HFF-Myc (cell line): ENCODE data around the gene TMEM217.

ENCODE experiments used
- DNase-seq: peaks from one replicate; pipeline ENCODE4 v3.0.0-alpha.2; 2011; ENCODE audit warnings: low read depth; ENCODE audit errors: extremely low read depth
- H3K4me3 ChIP-seq: replicated peaks from 2 replicates; pipeline ENCODE4 v1.5.1; 2011; ENCODE audit warnings: low read depth, mild to moderate bottlenecking, control low read depth, low read length
- CTCF ChIP-seq: IDR thresholded peaks from 2 replicates; pipeline ENCODE4 v1.5.1; 2012; ENCODE audit warnings: mild to moderate bottlenecking, low read depth, low read length, control low read depth; ENCODE audit errors: missing control alignments

TMEM217 gene

DNA sequence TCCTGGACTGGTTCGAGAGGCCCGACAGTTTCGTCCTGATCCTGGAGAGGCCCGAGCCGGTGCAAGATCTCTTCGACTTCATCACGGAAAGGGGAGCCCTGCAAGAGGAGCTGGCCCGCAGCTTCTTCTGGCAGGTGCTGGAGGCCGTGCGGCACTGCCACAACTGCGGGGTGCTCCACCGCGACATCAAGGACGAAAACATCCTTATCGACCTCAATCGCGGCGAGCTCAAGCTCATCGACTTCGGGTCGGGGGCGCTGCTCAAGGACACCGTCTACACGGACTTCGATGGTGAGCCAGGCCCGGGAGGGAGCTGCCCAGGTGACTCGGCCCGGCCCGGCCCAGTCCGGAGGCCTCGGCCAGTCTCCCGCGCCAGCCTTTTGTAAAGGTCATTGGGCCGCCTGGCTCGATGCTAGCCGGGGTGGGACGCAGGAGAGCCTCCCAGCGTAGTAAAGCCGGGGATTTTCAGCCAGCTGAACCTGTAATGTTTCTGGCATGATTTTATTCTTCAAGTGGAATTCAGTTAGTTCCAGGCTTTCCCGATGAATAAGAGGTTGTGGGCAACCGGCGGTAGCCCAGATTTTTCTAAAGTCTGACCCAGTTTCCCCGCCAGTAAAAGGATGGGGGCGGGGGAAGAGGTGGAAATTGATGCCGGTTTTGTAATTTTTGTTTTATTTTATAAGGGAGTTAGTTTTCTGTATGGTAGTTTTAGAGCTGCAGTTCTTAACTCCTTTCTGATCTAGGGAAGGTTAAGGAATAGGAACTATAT, 86.6 kb downstream of the TMEM217 start:
- no peak for TF ChIP-seq CTCF
- H3K4me3 ChIP-seq: peak overlapping the region; percentile 80
- DNase-seq: no peak

- H3K4me3 ChIP-seq: peak overlapping the region; percentile 80
Observed at GRCh38 chr6:37170273-37171200, 87.4 kb downstream of the TMEM217 start.

DNA sequence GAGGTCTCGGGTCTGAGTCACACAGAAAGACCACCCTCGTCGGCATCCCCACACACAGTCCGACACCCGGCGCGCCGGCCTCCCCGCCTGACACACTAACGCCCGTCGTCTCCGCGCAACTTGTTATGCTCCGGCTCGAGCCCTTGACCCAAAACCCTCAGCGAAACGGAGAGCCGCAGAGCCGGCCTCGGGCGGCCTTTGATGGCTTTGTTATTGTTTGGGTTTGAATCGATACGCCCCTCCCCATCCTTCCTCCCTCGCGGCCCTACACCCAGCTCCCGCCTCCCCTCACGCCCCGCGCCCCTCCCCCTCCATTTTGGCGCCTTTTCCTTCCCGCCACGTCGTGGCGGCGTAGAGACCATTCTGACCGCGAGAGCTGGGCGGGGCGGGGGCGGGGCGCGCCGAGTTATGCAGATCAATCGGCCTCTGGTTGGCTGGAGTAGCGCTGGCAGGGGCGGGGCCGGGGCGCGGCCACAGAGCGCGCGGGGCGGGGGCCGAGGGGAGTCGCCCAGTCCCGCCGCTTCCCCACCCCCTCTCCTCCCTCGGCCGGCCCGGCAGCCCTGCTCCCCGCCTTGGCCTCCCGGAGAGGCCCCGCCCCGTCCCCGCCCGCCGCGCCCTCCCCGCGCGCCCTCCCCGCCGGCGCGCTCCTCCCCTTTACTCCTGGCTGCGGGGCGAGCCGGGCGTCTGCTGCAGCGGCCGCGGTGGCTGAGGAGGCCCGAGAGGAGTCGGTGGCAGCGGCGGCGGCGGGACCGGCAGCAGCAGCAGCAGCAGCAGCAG, 88.3 kb downstream of the TMEM217 start, which contains the start of gene PIM1:
TSS of gene PIM1 (plus strand) at position 657 of the 777 bp plus-strand sequence. CDS start 424 bp downstream, outside the sequence.
- peak; percentile 70 for DNase-seq
- H3K4me3 ChIP-seq: peak within 1 kb of the TSS; percentile 80
- no peak for TF ChIP-seq CTCF

More at GRCh38 chr6:37170273-37171200, 87.4 kb downstream of the TMEM217 start:
- TF ChIP-seq CTCF: no peak
- no peak for DNase-seq

DNA sequence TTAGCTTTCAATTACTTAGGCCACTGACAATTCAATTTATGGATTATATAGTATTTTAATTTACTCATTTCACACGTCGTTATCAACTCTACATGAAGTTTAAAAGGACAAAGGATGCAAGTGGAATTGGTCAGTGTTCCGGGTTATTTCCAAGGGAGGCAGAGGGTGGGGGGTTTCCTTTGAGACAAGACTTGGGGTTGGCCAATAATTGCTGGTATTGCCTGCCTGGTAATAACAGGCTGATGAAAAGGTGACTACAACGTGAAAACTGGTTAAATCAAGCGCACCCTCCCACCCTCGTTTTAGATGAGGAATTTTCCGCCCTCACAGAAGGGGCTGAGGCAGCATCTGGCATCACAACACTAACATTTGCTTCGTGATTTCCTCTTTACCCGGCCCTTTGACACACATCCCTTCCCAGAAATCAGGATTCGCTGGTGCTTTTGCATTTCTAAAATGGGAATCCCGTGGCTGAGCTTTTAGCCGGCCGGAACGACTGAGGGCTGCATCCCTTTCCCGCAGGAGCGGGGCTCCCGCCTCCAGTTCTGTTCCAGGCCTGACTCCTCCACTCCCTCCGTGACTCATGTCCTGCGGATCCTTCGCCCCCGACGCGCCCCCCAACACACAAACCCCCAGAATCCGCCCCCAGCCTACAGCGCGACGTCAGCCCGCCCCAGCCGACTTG, 89.0 kb downstream of the TMEM217 start:
- H3K4me3 ChIP-seq: peak overlapping the region; percentile 53
- TF ChIP-seq CTCF: no peak
- DNase-seq: no peak

DNA sequence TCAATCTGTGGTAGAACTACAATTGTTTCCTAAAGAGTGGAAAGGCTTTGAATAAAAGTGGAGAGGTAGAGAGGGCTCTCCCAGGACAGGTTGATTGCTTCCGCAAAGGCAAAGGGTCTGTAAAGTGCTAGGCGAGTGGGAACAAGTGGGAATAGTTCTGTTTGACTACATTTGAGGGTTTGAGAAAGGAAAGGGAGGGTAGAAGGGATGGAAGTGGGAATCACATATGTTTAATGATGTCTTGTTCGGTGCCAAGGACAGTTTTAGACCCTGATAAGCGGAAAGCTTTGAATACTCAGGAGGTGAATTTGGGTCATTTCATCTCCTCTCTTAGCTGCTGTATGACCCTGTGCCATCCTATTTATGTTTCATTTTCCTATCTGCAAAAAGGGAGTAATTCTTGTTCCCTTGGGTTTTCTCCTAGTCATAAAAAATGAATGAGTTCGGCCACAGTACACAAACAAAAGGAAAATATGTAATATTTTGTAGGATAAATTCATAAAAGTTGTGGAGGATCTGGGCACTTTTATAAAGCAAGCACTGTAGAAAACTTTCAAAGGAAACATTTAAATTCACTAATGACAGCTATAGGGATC, 89.7 kb downstream of the TMEM217 start:
- H3K4me3 ChIP-seq: no peak overlapping the region
- DNase-seq: no peak
- no peak for TF ChIP-seq CTCF
